GM18870 (cell line): ENCODE results near the gene ZCWPW2.

Source experiments
- ATAC-seq: cut with Tn5 transposase; IDR thresholded peaks from one replicate; pipeline ENCODE4 v1.9.1; 2021; ENCODE audit warnings: moderate library complexity; ENCODE audit not compliant: unreplicated experiment

ZCWPW2 gene

DNA sequence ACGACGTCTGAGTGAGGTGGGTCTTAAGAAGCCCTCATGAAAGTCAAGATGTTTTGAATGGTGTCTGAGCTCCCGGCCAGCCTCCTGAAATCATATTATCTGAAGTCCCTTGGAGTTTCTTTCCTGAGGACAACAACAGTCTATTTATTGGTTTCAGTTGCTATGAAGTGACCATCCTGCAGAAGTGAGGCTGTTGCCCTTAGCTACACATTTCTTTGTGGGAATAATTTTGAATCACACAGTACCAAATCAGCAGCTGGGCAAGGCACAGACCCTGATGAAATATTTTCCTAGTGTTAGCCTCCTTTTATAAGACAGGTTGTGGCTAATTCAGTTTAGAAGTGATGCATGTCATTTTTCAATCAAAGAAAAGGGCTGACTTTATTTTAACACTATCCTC, 220.8 kb downstream of the ZCWPW2 start:
- ATAC-seq: no peak

DNA sequence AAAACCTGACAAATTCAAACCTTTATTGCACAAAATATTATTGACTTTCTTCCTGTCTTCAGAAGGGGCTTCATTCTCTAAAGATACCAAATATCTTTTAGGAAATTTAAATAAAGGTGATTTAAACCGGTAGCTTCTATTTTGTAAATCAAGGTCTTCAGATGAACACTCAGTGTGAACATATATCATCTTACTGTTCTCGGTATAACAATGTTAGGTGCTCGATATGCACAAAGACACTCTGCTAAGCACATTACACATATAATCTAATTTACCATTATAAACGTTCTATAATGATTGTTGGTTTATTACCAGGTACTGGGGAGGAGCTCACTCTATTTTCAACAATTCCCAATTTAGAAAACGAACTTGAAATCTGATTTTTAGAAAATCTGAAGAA, 225.5 kb downstream of the ZCWPW2 start:
- ATAC-seq: no peak

DNA sequence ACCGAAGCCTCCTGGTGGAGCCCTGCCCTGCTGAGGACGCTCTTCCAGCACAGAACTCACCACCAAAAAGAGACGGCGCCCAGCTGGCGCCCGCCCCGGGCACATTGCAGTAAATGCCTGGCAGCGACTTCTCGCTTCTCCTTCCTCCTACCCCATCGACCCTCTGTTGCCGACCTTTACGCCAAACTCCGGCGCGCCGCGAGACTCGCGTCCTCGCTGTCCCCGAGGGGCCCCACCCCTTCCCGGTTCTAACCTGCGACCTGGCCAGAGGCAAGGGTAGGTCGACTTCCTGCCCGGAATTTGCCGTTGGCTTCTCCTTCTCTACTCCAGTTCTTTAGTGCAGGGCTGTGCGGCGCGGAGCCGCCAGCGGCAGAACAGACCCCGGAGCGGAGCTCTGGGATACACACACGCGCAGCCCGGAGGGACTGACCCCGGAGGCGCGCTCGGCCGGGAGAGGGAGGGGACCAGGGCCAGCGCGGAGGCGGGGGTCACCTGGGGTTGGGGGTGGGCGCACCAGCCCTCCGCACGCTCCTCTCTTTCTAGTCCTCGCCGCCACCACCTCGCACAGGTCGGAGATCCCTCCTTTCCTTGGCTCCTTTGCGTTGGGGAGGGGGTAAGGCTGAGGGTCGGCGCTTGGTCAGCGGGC, 226.7 kb downstream of the ZCWPW2 start:
- ATAC-seq: no peak
